Measurements from ENCODE around the gene IL22RA2.

Gene IL22RA2

DNA sequence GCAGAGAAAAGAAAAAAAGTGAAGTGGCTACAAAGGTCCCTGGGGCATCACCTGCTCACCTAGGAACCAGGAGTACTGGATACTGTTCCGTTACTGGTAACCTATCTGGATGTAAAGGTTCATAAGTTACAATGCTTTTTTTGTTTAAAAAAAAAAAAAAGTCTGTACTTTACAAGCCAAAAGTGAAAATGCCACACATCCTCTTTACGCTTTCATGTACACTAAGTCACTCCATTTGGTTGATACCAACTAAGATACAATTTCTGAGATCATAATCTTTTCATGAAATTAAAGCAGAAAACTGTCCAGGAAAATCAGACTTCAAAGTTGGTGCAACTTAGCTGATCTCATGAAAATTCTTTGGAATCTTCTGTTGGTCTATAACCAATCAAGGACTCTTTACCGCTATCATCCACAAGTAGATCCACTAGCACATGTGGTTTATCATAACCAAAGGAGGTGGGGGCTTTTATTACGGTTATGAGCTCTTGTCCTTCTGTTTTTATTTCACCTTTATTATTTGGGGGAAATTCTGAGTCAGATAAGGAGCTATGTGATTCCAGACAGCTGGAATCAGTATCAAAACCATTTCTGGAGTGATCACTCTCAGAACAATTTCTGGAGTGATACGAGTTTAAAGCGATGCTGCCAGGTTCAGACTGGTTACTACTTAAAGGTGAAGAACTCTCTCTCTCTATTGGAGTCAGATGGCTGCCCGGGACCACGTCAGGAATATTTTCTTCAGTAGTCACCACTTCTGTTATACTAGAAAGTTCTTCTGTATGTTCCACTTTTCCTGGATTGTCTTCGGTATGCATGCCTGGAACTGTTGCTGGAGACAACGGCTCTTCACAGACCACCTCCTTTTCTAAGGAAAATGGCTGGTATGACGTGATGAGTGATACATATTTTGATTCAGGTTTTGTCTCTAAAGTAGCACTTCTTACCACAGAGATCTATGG is 24.5 kb upstream of the IL22RA2 start:
- no peak for DNase-seq (ENCODE audit: low read depth)

DNA sequence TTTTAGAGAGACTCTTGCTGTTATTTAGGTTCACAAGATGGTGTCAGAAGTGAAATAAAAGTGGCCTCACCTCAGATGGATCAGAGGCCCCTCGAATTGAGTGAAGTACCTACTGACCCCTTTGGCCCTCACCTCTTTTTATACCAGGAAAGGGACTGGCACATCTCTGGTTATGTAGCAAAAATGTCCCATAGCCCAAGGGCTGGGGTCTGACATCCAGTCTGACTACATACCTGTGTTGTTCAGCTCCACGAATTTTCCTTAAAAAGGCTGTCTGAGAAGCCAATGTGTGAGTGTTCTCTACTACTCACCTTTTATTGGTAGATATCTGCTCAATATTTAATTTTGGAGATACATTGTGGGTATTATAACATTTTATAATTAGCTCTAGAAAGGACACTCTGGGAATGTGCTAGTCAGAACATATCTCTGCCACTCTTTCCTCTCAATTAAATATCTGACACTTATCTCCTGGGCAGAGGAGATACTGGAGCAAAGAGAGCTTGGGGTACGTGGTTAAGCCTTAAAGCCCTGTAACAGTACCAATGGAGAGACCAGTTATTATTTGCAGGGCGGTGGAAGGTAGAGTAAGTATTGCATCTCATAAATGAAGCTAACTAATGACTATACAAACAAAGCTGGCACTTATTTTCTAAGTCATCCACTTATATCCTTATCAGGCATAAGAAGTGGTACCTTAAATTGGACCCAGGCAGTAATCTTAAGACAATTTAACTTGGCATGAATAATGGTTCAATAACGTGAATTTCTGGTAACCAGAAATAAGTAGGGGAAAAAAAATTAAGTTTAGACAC is 20.0 kb upstream of the IL22RA2 start:
- DNase-seq (ENCODE audit: low read depth), result no peak

DNA sequence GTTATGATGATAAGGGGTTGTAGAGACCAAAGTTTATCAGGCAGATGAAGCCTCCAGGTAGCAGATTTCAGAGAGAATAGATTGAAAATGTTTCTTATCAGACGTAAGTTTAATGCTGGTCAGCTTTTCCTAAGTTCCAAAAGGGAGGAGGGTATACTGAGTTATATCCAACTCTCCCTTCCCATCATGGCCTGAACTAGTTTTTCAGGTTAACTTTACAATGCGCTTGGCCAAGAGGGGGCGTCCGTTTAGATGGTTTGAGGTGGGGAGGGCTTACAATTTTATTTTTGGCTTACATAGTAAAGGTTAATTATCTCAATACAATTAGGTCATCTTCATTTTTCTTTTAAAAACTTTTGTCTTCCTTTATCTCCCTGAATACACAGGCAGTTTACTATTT is 19.4 kb upstream of the IL22RA2 start:
- no peak for DNase-seq (ENCODE audit: low read depth)

DNA sequence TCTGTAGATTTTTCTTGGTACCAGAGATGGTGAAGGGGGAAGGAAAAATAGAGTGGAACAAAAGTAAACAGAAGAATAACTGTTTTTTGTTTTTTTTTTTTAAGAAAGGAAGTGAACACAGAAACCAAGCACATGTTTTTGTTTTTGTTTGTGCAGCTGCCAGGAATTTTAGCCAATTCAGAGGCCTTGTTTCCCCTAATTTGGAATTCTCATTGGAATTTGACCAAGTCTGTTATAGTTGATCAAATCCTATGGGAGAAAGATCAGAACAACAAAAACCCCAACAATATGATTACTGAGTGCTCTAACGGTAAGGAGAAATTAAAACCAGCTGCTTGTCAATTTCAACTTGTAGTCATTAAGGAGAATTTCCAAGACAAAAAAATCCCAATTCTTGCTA is 18.2 kb upstream of the IL22RA2 start:
- DNase-seq (ENCODE audit: low read depth), result no peak

DNA sequence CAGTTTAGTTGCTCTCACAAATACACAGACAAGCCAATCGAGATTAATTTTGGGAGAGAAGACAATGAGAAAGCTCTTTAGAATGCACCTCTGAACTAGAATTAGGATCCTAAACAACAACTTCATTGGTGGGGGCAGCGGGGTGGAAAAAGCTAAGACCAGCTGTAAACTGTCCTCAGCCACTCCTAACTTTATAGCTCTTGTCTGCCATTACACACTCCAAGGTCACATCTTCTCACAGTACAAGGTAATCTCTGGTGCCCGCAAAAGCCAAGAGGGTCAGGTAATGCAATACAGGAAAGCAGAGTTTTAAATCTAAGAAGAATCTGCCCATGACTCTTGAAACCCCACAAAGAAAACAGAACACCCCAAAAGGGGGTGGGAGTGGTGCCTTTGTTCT is 17.8 kb upstream of the IL22RA2 start:
- no peak for DNase-seq (ENCODE audit: low read depth)

DNA sequence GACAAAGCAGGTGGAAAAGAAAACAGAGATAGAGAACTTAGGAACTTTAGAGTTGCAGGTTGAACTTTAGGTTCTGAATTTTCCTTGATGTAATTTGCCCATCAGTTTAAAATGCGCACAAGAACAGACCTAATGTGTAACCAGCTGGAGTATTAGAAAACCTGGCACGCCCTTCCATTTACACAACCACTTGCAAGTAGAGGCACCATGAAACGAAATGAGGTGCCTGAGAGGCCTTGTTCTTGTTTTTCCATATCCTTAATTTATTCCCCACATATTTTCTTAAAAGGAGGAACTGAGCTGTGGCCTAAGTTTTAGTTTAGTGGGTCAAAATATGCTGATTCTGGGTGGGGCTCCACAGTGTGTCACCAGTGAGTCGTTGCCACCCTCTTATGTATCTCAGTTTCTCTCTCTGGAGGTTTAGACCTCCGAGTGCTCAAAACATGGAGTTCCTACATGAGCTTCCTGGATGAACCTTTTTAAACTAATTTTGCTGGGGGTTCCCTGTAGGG is 17.2 kb upstream of the IL22RA2 start:
- no peak for DNase-seq (ENCODE audit: low read depth)

DNA sequence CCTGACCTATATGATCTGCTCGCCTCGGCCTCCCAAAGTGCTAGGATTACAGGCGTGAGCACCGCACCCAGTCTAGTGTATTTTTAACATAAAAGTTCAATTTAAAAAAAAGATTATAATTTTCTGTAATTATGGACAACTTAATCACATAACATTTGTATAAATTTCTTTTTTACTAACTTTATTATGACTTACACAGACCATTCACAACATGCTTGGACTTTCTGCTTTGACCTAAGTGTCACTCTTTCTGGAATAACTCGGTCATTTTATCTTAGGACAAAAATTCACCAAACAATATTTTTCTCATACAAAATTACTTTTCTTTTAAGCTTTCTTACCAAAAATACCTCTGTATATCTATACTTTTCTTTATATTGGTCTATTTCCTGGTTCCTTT is 15.4 kb upstream of the IL22RA2 start:
- DNase-seq (ENCODE audit: low read depth), result no peak

DNA sequence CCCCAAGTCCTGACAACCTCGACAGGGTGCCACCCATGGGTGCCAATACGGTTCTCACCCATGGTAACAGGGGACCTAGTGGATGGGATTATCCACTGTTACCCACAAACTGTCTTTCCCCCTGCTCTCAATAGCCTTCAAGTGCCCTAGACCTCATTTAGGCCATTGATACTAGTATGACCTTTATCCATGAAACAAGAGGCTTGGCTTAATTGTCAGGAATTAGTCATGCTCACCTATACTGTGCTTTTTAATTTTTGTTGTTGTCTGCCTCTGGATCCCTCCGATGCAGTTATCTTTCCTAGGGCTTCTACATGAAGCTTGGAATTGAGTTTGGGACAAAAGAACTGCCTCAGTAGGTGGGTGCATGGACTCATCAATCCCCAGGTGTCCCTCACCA is 11.8 kb upstream of the IL22RA2 start:
- DNase-seq (ENCODE audit: low read depth), result no peak

DNA sequence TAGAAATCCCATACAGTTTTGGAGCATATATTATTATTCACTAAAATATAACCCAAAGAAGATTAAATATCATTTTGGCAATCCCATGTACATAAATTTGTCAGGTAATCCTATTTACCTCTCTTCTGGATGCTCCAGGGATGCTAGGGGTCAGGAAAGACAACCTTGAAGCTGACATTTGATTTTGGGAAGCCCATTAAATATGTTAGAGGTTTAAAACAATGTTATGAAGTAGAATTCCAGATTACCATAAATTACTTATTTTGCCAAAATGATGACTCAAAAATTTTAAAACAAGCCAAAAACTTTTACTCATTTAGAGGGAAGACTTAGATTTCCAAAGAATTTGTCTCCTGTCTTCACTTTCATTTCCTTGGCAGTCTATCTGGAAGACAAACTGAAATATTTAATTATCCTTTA is 9.2 kb upstream of the IL22RA2 start:
- no peak for DNase-seq (ENCODE audit: low read depth)

DNA sequence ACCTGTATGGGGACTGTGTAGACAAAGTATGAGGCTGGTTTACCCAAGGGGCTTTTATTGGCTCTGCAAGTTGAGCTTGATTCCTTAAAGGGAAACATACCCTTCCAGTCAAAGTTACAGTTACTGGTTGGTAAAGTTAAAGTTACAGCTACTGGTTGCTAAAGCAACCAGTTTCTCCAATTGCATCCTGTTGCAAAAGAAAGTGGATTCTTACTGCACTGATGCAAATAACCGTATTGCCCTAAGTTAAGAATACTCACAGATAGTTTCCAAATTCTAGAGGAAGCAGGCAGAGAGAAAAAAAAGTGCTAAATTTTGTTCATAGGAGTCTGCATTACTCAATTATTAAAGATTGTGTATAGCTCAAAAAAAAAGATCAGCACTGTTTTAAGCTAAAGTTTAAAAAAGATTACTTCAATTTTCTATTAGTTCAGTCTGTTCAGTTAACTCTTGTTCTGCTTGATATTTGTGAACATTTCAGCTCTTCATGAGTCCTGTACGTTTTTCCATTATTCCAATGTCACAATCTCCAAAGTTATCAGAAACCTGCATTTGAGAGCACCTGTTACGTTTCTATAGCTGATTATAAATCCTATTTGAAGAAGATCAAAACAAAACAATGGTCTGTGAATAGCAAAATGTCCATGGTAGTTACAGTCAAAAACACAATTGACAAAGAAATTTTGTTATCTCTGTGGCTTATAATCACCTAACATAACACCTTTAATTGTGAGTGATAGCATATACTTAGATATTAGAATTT is 8.6 kb upstream of the IL22RA2 start:
- DNase-seq (ENCODE audit: low read depth), result no peak

DNA sequence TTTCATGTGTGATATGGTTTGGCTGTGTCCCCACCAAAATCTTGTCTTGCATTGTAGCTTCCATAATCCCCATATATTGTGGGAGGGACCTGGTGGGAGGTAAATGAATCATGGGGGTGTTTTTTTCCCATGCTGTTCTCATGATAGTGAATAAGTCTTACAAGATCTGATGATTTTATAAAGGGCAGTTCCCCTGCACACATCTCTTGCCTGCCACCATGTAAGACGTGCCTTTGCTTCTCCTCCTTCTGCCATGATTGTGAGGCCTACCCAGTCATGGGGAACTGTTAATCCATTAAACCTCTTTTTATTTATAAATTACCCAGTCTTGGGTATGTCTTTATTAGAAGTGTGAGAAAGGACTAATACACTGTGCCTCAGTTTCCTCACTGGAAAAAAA is 4.2 kb upstream of the IL22RA2 start:
- no peak for DNase-seq (ENCODE audit: low read depth)

DNA sequence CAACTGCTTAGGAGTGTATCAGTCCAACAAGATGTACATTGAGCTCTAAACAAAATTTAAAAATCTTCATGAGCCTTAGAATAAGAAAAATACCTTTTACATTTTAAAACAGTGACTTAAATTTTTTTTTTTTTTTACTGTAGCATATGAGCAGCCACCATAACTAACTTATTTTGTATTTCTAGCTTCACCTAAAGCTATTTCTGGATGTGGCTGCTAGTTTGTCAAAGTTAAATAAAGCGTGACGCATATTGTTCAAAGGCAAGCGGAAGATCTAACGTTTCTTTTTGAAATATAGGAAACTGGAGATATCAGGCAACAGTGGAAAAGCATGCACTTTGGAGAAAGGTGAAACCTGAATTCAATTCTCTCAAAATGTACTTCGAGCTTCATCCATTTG is 3.3 kb upstream of the IL22RA2 start:
- no peak for DNase-seq (ENCODE audit: low read depth)

DNA sequence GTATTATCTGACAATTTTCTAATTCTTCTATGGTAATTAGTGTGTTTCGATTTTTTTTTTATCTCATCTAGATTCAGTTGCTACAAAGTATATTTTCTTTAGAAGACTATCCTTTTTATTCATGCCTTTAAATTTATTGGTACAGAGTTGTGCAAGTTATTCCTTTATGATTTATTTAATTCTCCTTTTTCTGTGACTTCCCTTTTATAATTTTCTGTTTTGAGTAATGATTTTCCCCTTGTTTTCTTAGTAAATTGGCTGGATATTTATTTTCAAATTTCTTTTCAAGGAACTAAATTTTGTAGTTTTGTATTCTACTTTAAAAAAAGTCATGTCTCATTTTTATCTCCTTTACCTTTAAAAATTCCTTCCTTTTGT is 2.4 kb upstream of the IL22RA2 start:
- no peak for DNase-seq (ENCODE audit: low read depth)

DNA sequence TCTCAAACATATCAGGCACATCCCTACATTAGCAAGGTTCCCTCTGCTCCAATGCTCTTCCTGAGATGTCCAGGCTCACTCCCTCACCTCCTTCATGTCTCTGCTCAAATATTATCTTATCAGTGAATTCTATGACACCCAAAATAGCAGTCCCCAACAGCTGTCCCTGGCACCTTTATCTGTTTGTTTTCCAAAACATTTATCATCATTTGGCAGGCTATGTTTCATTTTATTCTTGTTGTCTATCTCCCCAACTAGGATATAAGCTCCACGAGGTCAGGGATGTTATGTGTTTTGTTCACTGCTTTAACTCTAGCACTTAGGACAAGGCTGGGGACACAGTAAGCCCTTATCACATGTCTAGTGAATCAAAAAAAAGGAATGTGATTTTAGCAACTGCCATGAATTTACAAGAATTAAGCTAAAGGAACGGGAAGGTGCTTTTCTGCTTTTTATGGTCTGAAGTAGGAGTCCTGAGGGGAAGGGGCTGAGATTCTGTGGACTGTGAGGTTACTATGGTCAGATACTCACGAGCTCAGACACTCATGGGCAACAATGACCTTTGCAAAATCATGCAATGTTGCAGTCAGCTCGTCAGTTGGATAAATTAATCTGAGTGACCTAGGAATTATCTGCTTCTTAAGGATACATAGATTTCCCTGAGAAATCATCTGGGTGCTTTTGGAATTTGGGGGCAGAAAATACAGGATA is 1.9 kb upstream of the IL22RA2 start:
- no peak for DNase-seq (ENCODE audit: low read depth)

DNA sequence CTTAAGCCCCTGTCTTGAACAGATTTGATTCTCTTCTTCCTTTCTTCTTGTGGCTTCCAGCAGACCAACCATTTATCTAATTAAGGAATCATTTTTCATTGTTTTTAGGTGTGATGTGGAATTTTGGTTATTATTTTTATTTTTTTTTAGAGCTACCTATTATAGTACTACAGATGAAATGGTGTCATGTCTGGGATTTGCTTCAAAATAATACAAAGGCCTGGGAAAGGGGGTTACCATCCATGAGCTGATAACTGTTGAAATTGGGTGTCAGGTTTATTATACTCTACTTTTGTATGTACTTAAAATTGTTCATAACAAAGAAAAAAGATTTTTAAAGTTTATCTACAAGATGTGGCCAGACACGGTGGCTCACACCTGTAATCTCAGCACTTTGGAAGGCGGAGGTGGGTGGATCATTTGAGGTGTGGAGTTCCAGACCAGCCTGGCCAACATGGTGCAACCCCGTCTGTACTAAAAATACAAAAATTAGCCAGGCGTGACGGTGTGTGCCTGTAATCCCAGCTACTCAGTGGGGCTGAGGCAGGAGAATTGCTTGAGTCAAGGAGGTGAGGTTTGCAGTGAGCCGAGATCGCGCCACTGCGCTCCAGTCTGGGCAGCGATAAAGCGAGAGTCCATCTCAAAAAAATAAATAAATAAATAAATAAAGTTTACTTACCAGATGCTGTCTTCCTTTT is 561 bp downstream of the IL22RA2 start:
- DNase-seq (ENCODE audit: low read depth), result no peak

DNA sequence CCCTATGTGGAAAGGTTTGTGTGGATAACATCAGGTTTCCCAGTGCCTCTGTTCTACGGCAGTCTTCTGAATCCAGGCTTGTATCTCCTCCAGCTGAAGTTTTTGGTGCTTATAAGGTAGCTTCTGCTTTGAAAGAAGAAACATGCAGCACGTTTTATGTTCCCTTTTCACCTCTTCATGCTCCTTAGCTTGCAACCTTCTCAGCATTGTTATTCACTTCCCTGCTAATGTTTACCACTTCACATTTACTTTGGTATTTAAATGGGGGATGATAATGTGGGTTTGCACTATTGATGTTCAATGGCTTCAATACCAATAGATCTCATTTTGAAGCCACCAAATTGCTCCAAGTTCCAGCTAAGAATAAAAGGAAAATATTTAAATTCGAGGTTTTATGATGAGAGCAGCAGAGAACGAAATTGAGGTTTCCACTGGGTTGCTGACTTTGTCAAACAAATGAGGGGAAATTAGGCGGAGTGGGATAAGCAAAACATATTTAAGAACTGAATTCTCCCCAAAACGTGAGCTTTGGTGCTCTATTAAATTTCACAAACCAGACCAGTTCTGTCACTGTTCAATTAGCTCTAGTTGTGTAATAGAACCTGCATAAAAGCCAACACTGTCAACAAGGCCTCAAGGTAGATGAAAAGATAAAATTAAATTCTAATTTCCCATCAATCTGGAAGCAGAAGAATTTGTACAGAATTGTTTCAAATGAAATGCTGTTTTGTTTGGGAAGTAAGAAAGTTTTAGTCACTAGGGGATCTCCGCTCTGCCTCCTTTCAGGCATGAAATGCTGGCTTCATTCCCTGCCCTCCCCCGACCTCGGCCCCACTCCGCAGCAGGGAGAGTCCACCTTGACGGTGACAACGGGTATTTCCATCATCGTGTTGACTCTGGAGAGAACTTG is 1.4 kb downstream of the IL22RA2 start:
- no peak for DNase-seq (ENCODE audit: low read depth)

DNA sequence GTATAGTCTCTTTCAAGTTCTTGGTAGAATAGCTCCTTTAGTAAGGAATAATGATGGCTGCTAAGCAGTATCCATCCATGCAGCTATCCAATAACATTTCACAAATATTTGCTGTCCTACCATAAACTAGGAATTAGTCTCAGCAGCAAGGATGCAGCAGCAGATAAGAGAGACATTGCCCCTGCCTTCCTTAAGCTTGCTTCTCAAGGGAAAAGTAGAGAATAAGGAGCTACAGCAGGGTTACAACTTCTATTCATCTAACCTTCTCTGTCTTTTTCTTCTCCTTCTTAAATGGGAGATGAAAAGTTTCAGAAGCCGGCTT is 2.4 kb downstream of the IL22RA2 start:
- no peak for DNase-seq (ENCODE audit: low read depth)

DNA sequence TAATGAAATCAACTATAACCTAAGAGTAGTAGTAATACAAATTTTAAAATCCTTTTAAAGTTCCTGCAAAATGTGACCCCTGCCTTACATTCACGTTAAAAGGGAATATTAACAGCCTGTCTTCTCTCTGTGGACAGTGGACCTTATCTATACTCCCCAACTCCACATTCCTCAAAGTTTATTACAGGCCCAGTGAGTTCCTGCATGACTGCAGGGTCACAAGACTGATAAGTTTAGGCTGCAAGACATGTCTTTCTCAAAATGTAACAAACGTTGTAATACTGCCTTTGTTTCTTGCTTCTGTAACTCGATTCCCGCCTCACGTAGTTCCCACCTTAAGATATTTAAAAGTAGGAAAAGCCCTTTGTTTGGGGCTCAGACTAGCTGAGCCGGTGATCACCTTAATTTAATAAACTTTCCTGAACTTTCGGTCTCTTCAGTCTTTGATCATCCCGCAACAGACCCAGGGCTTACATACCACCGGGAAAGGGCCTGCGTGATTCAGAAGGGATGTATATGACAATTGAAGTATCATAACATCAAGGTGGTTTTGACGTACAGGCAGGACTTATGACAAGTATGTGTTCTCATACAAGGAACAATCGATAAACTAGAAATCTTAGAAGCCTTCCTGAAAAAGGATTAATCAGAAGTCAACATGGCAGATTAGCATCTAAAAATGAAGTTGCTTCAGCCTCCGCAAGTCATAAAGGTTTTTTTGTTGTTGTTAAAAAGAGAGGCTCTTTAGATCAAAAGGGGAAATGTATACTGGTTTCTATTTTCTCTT is 3.0 kb downstream of the IL22RA2 start:
- DNase-seq (ENCODE audit: low read depth), result no peak

DNA sequence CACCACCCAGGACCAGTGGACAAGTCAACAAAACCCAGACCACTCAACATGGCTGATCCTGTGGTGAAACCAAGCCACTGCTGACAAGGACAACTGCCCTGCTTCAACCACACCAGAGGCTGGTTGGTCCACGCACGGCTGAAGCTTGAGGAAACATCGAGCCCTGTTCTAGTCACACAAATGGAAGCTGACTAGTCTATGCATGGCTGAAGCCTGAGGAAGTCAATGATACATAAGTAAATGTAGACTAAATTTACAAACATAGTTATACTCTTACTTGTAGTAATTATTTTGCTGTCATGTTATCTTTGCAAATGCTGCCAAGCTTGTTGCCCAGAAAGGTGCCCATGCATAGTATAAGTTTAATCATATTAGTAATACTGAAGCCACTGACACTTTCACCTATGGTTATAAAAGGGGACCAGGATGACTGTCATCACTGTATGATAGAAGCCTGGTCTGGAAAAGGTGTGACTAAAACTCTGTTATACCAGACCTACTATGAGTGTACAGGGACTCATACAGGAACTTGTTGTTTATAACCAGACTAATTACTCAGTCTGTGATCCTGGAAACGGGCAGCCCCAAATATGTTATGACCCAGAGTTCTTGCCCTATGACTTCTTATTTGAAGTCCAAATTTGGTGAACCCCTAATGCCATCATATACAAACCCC is 5.6 kb downstream of the IL22RA2 start:
- no peak for DNase-seq (ENCODE audit: low read depth)
